DND-41 (cell line): Measurements from ENCODE around the gene NELL2.

Source experiments
- ATAC-seq: fragments of 200-7000 bp; cut with Tn5 transposase; 3 replicates; pipeline ENCODE4 v1.9.1; 2021; ENCODE audit warnings: low read depth; ENCODE audit not compliant: insufficient read depth
- DNase-seq: peaks from one replicate; pipeline ENCODE4 v3.0.0-alpha.2; 2020
- H2AFZ ChIP-seq: 2 replicates; pipeline ENCODE4 v1.6.0; 2012; ENCODE audit warnings: low read depth, low read length
- H3K27ac ChIP-seq: 2 replicates; pipeline ENCODE4 v1.5.1; 2012; ENCODE audit warnings: low read length, inconsistent platforms
- H3K27me3 ChIP-seq: fragments of 200-600 bp; sonication (generic); 2 replicates; pipeline ENCODE4 v1.6.0; 2012; ENCODE audit warnings: low read length, mild to moderate bottlenecking, inconsistent platforms; ENCODE audit not compliant: insufficient read depth, poor library complexity
- H3K36me3 ChIP-seq: 2 replicates; pipeline ENCODE4 v1.5.1; 2012; ENCODE audit warnings: low read length, inconsistent platforms; ENCODE audit not compliant: insufficient read depth
- H3K4me1 ChIP-seq: 2 replicates; pipeline ENCODE4 v1.5.1; 2012; ENCODE audit warnings: mild to moderate bottlenecking, low read length; ENCODE audit not compliant: insufficient read depth
- H3K4me2 ChIP-seq: 2 replicates; pipeline ENCODE4 v1.6.0; 2012; ENCODE audit warnings: mild to moderate bottlenecking, moderate library complexity, low read length, inconsistent platforms; ENCODE audit not compliant: insufficient read depth
- H3K4me3 ChIP-seq, 2 experiments: fragments of 200-600 bp in 1 of 2; shearing (Covaris generic) in 1 of 2; 2 replicates each; pipeline ENCODE4 v1.5.1; 2012 to 2016; ENCODE audit warnings: inconsistent platforms in 2 of 2, low read length in 2 of 2, mild to moderate bottlenecking in 2 of 2, low read depth in 1 of 2, moderate library complexity in 1 of 2
- H3K79me2 ChIP-seq: 2 replicates; pipeline ENCODE4 v1.6.0; 2012; ENCODE audit warnings: low read length, inconsistent platforms; ENCODE audit not compliant: insufficient read depth
- H3K9ac ChIP-seq: 2 replicates; pipeline ENCODE4 v1.6.0; 2012; ENCODE audit warnings: low read depth, mild to moderate bottlenecking, inconsistent platforms, low read length, moderate library complexity
- H3K9me3 ChIP-seq: 2 replicates; pipeline ENCODE4 v1.5.1; 2012; ENCODE audit warnings: low read length, moderate library complexity, mild to moderate bottlenecking, inconsistent platforms; ENCODE audit not compliant: insufficient read depth, severe bottlenecking
- H4K20me1 ChIP-seq: 2 replicates; pipeline ENCODE4 v1.6.0; 2012; ENCODE audit warnings: low read length; ENCODE audit not compliant: insufficient read depth
- EZH2 ChIP-seq: IDR thresholded peaks from 3 replicates; pipeline ENCODE4 v1.6.1; 2012; ENCODE audit warnings: borderline replicate concordance, low read depth, mild to moderate bottlenecking, moderate library complexity, low read length, inconsistent platforms; ENCODE audit not compliant: severe bottlenecking
- TF ChIP-seq, protein P1 (sequence below): IDR thresholded peaks from 2 replicates; pipeline ENCODE4 v1.5.1; 2012; ENCODE audit warnings: borderline replicate concordance, low read length, moderate library complexity, mild to moderate bottlenecking; ENCODE audit not compliant: poor library complexity, severe bottlenecking; ENCODE audit errors: extremely low read depth

The NELL2 gene

DNA sequence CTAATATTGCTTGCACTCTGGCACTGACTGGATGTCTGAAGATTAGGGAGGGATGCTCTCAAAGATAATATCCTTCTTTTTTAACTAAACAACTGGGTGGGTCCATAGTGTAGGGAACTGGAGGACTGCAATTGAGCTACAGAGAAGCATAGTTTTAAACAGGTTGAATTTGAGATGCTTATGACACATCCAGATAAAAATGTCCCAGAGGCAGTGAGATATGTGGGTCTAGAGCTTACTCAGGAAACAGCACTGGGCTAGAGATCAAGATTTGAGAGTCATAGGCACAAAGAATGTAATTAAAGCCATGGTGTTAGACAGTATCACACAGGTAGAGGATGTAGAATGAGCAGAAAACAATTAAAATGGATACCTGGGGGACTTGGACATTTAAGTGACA, 198.4 kb downstream of the NELL2 start:
- Histone ChIP-seq H4K20me1 (no peaks in the 10 kb centered on the region), H3K27ac (no peak overlapping the region), H2AFZ (no peak overlapping the region), H3K4me1 (no peaks in the 10 kb centered on the region), H3K9ac (no peak overlapping the region), H3K9me3 (no peaks in the 10 kb centered on the region), H3K79me2 (no peaks in the 10 kb centered on the region), H3K27me3 (peaks cover 5% of the 10 kb centered on the region), H3K36me3 (no peaks in the 10 kb centered on the region), H3K4me2 (no peak overlapping the region), H3K4me3 (no peak overlapping the region)
- TF ChIP-seq, protein P1, sequence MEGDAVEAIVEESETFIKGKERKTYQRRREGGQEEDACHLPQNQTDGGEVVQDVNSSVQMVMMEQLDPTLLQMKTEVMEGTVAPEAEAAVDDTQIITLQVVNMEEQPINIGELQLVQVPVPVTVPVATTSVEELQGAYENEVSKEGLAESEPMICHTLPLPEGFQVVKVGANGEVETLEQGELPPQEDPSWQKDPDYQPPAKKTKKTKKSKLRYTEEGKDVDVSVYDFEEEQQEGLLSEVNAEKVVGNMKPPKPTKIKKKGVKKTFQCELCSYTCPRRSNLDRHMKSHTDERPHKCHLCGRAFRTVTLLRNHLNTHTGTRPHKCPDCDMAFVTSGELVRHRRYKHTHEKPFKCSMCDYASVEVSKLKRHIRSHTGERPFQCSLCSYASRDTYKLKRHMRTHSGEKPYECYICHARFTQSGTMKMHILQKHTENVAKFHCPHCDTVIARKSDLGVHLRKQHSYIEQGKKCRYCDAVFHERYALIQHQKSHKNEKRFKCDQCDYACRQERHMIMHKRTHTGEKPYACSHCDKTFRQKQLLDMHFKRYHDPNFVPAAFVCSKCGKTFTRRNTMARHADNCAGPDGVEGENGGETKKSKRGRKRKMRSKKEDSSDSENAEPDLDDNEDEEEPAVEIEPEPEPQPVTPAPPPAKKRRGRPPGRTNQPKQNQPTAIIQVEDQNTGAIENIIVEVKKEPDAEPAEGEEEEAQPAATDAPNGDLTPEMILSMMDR = no peak
- TF ChIP-seq EZH2 = no peak
- ATAC-seq (no peak), DNase-seq (no peak)

DNA sequence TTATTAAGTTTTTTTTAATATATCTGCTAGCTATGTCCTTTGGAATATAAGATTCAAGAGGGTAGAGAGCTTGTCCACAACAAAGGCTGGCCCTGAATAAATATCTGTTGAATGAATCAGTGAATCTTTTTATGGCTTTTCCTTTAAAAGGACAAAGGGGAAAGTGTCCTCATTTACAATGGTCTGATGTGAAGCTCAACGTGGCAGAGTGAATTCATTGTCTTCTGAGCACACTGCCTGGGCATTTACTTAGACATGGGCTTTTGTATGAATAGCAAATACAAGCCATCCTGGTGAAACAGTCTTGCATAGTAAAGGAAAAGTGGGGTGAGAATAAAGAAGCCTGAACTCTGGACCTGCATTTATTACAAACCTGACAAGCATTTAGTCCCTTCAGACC, 201.2 kb downstream of the NELL2 start:
- no peaks in the 10 kb centered on the region for H3K36me3 ChIP-seq
- H4K20me1 ChIP-seq = no peaks in the 10 kb centered on the region
- no peak overlapping the region for H3K9ac ChIP-seq
- H3K27me3 ChIP-seq = peaks cover 5% of the 10 kb centered on the region
- no peaks in the 10 kb centered on the region for H3K79me2 ChIP-seq
- ATAC-seq (no peak), DNase-seq (no peak)
- H3K4me1 ChIP-seq = no peaks in the 10 kb centered on the region
- H2AFZ ChIP-seq = no peak overlapping the region
- no peak overlapping the region for H3K4me3 ChIP-seq
- TF ChIP-seq EZH2 = no peak
- TF ChIP-seq, protein P1 = no peak
- no peaks in the 10 kb centered on the region for H3K9me3 ChIP-seq
- H3K4me2 ChIP-seq = no peak overlapping the region
- H3K27ac ChIP-seq = no peak overlapping the region

DNA sequence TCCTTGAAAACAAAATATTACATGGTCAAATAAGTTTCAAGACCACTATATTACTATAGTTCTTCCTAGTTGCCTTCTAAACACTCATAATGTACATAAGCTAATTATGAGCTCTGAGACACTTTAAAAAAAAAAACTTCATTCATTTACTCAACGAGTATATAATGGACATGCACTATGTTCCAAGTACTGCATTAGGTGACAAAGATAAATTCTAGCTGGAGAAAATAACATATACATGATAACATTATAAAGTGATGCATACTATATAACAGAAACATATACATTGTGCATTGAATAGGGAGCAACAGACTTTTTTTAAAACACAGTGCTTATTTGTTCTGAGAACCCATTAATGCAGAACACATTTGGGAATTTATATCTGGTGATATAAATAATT, 202.3 kb downstream of the NELL2 start:
- TF ChIP-seq EZH2 = no peak
- no peaks in the 10 kb centered on the region for H4K20me1 ChIP-seq
- H3K4me1 ChIP-seq = no peaks in the 10 kb centered on the region
- H3K79me2 ChIP-seq = no peaks in the 10 kb centered on the region
- no peaks in the 10 kb centered on the region for H3K36me3 ChIP-seq
- no peak overlapping the region for H3K4me3 ChIP-seq
- DNase-seq = no peak
- H3K9ac ChIP-seq = no peak overlapping the region
- ATAC-seq = no peak
- no peak overlapping the region for H3K4me2 ChIP-seq
- H3K9me3 ChIP-seq = no peaks in the 10 kb centered on the region
- peaks cover 2% of the 10 kb centered on the region for H3K27me3 ChIP-seq
- H3K27ac ChIP-seq = no peak overlapping the region
- H2AFZ ChIP-seq = no peak overlapping the region

DNA sequence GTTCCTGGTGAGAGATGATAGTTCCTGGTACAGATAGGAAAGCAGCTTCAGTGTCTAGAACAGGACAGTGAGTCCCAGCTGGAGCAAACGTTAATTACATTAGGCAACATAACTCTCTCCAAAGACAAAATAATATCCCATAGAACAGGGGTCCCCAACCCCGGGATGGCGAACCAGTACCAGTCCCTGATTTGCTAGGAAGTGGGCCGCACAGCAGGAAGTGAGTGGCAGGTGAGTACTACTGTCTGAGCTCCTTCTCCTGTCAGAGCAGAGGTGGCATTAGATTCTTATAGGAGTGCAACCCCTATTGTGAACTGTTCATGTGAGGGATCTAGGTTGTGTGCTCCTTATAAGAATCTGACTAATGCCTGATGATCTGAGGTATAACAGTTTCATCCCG, 204.1 kb downstream of the NELL2 start:
- Histone ChIP-seq H2AFZ (no peak overlapping the region), H3K9me3 (no peaks in the 10 kb centered on the region), H3K27me3 (no peaks in the 10 kb centered on the region), H3K36me3 (no peaks in the 10 kb centered on the region), H3K4me1 (no peaks in the 10 kb centered on the region), H4K20me1 (no peaks in the 10 kb centered on the region), H3K4me2 (no peak overlapping the region), H3K79me2 (no peaks in the 10 kb centered on the region), H3K4me3 (no peak overlapping the region), H3K9ac (no peak overlapping the region), H3K27ac (no peak overlapping the region)
- TF ChIP-seq EZH2 = no peak
- TF ChIP-seq, protein P1 = no peak
- DNase-seq = no peak
- ATAC-seq = no peak
